NOMO-1 treated with dmso at 0.1 percent for 144 hours (cell line): ENCODE measurements around the gene PXYLP1.

ENCODE experiments used
- DNase-seq: peaks from one replicate; lab custom pipeline; 2025; ENCODE audit not compliant: unreplicated experiment; lab: John Stamatoyannopoulos, UW

Gene PXYLP1

DNA sequence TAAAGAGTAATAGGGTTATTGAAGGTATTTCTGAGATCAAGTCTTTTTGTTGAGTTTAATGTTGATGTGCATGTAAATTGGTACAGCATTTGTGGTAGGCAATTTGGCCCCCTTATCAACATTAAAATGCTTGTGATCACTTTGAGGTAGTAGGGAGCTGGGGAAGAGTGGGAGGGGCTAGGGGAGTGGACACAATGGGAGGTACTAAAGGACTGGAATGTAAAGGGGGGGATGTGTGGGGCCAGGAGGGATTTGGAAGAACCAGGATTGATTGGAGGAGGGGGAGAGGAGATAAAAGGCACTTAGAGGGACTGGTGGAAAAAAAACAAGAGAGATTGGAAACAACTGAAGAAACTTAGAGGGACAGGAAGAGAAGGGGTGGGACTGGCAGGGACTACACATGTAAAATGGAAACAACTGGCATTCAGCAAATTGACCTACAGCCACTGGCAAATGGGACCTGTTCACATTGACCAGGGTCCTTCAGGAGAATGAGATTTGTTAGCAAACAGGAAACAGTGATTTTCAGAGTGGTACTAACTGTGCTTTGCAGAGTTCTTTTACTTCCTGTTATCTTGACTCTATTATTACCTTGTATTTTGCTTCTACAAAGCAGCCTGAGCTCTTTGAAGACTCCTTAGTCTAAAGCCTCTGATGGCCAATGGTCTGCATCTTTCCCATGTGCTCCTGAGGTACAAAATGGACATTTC is 88.9 kb downstream of the PXYLP1 start:
- DNase-seq = no peak

GRCh38 chr3:141321109-141321497 is 89.5 kb downstream of the PXYLP1 start:
- DNase-seq = no peak

DNA sequence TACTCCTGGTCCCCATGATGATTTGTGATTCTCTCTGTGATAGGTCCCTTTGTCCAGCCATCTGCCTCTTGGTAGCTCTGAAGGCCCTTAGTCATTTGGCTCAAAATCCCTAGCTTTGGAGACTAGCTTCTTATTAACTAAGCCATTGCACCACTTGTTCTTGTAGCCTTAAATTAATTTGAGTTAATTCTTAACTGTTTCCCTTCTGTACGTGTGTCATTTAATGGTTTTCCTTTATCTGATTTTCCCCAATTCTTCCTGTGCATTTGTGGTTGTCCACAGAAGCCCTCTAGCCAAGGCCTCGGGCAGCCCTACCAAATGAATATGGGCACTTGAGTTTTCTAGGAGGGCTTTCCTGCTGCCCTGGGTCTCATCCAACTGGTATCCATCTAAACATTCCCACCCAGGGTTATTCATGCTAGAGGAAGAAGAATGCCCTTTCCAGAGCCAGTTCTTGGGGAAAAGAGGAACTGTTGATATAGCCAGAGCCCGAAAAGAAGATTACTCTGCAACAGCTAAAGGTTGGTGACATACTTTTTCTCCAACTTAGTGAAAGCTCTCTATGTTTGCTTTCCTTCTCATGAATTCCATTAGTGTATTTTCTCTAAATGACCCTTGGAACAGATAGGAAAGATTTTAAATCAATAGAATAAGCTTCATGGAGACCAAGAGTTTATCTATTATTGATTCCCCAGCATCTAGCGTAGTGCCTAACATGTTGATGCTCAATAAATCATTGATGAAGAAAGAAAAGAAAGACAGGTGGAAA is 92.5 kb downstream of the PXYLP1 start:
- no peak for DNase-seq

- DNase-seq = no peak
Observed at GRCh38 chr3:141326123-141326522, 94.5 kb downstream of the PXYLP1 start.

DNA sequence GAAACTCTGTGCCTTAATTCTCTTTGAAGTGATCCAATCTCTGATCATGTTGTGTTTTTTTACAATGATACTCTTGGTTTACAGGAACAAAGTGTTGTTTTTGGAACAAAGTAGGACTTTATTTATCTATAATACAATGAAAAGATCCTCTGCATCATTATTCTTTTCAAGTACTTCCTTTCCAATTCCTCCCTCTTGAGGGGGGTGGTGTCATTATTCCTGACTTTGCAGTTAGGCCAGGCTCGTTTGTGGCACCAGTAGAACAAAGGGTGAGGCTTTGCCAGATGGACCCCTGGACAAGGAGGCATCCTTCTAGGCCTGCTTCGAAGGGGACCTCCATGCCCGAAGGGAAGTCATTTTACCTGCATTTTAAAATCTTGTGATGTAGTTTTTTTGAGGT is 95.0 kb downstream of the PXYLP1 start:
- no peak for DNase-seq

GRCh38 chr3:141328286-141329166 is 96.9 kb downstream of the PXYLP1 start:
- no peak for DNase-seq

DNA sequence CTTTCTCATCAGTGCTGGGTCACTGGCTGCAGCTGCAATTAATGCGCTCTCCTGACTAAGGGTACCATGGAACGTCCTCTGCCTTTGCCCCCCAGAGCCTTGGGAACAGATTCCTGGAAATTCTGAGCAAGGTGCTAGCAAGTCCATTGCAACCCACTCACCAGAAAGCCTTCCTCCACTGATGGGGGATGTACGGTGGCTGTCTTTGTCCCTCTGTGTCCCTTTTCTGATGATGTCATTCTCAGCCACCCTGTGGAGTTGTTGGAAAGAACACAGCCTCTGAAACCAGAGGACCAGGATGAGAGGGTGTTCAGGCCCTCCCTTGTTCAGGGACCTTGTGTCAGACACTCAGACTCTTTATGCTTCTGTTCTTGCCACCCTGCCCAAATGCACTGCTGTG is 98.6 kb downstream of the PXYLP1 start:
- no peak for DNase-seq

GRCh38 chr3:141330718-141331376 is 99.2 kb downstream of the PXYLP1 start:
- no peak for DNase-seq

GRCh38 chr3:141331377-141332318 is 100.0 kb downstream of the PXYLP1 start:
- no peak for DNase-seq

- no peak for DNase-seq
Observed at GRCh38 chr3:141332416-141332815, 100.8 kb downstream of the PXYLP1 start.

DNA sequence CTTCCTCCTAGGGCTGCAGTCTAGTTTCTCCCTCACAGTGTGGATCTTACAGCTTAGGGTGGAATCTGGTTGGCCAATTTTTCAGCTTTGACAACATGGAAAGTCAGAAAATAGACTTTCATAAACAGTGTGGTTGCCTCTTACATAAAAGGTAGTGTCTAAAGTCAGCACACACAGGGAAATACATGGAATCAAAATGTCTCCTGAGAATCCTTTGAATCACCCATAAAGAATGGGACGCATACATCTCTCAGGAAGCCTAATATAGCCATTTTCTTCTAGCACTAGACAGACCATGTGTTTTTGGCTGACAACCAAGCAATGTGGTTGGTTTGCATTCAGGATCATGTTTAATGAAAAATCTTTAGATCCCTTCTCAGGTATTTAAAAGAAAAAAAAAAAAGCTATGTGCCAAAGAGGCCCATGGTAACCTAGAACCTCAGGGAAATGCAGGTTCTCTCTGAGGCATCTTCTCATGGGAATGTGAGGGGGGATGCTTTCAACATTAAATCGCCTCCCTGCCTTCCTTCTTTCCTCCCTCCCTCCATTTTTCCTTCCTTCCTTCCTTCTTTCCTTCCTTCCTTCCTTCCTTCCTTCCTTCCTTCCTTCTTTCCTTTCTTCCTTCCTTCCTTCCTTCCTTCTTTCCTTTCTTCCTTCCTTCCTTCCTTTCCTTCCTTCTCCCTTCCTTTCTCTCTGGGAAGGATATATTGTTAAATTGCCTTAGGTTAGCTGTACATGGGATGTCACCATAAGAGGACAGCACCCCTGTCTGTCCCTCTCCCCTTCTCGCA is 102.4 kb downstream of the PXYLP1 start:
- DNase-seq = no peak

DNA sequence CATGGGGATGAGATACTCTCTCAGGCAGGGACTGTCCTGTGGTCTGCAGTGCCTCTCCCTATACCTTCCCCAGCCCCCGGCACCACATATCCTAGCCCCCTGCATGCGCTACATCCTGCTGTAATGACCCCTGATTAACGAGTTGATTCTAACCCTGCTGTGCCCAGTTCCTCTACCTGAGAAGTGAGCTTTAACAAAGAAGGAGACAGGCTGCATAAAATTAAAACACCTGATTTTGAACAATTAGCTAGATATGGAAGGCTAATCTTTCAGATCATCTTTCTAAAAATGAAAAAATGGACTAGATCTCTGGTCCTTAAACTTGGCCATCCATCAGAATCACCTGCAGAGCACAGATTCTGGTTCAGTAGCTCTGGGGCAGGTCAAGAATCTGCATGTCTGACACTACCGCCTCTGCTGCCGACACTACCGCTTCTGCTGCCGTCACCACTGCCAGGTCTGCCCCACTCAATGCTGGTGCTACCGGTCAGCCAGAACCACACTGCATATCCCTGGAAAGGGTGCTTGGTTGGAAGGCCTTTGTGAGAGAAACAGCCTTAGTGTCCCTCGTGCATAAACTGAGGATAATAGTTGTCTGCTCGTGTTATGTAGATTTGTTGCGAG is 103.1 kb downstream of the PXYLP1 start:
- no peak for DNase-seq

GRCh38 chr3:141335531-141336061 is 104.0 kb downstream of the PXYLP1 start:
- no peak for DNase-seq

GRCh38 chr3:141336672-141337522 is 105.3 kb downstream of the PXYLP1 start:
- peak; percentile 62 for DNase-seq

- DNase-seq = no peak
Observed at GRCh38 chr3:141337523-141337854, 105.9 kb downstream of the PXYLP1 start.

- DNase-seq = no peak
Observed at GRCh38 chr3:141337991-141338390, 106.4 kb downstream of the PXYLP1 start.

GRCh38 chr3:141338881-141339280 is 107.3 kb downstream of the PXYLP1 start:
- DNase-seq = no peak

DNA sequence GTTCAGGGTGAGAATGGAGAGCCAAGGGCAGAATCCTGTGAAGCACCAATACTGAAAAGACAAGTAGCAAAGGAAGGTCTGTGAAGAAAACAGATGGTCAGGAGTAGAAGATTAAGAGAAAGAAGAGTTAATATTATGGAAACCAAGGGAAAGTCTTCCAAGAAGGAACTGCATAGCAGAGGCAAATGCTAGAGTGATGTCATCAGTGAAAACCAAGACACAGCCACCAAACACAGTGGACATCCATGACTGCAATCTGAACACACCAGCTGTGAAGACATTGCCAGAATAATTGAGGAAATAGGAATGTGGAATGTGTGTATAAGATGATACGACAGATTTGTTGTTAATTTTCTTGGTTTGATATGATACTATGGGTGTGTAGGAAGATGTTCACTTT is 109.9 kb downstream of the PXYLP1 start:
- no peak for DNase-seq
